Measurements from ENCODE around the gene LPGAT1. TPM values are rescaled to one million over a fixed set of nuclear protein-coding genes. Genes with fewer than 3 reads are reported as not detected.
A peak's percentile ranks its signal among the peaks of the same experiment; 100 is the strongest.

LPGAT1 gene
- total and polyA plus RNA-seq, 2 donors (not counting 3 experiments of a cell fraction or from before 2014, with no cell fraction given): 6.1 to 46.0 TPM

DNA sequence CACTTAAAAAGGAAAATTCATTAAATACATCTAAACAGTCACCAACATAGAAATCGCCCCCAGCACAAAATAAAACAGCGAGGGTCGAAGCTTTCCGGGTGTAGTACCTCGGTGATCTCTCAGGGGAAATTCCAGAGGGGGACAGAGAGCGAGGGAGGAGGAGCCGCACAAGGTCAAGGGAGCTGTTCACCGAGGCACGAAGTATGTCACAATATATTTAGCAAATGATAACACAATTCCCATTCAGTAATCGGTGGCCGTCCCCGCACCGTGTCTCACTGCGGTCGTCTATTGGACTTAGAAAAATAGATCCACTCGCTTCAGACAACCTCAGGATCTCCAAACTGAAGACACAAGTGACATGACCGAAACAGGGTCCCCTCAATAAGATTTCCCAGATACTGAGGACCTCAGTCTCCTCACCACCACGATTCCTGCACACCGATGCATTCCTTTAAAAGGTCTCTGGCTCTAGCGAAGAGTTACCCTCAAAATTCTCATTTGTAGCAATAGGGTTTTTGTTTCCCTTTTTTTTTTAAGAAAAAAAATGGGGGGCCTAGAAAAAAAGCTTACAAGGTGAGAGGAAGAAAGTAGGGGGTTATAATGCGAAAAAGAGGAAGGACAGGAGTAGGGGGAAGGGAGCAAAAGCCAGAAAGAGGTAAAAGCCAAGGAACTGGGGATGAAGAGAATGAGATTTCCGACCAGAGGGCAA is 1.1 kb downstream of the LPGAT1 start:
- Histone ChIP-seq H3K4me1 (ENCODE audit: control insufficient read depth, extremely low read depth, insufficient read depth, low read length) (peaks cover 7% of the 10 kb centered on the region), H3K27me3 (ENCODE audit: control insufficient read depth in 2 of 2, insufficient read depth in 2 of 2, low read length in 2 of 2) (no peaks in the 10 kb centered on the region), H3K9ac (replicated peaks; ENCODE audit: extremely low read depth, insufficient read depth, low read length) (peak overlapping the region; percentile 81), H3K4me2 (ENCODE audit: insufficient read depth, low read length) (peak overlapping the region; percentile 57), H2AFZ (ENCODE audit: low read depth, low read length) (peak overlapping the region; percentile 94), H3K79me2 (ENCODE audit: control insufficient read depth, insufficient read depth, low read length) (peaks cover 7% of the 10 kb centered on the region), H3K36me3 (ENCODE audit: control insufficient read depth in 2 of 2, extremely low read depth in 1 of 2, insufficient read depth in 2 of 2, low read length in 2 of 2) (no peaks in the 10 kb centered on the region), H3K4me3 (replicated peaks in 1 of 3; ENCODE audit: insufficient read depth in 1 of 3, low read depth in 1 of 3, low read length in 3 of 3) (peak overlapping the region; percentile 52 to 82 (median 74)), H3K9me3 (replicated peaks; ENCODE audit: control insufficient read depth, insufficient read depth, low read length) (no peaks in the 10 kb centered on the region), H3K9me1 (replicated peaks; ENCODE audit: control insufficient read depth, extremely low read depth, insufficient read depth, low read length) (no peaks in the 10 kb centered on the region), H4K20me1 (replicated peaks; ENCODE audit: control insufficient read depth, extremely low read depth, insufficient read depth, low read length) (no peaks in the 10 kb centered on the region), H3K27ac (ENCODE audit: insufficient read depth, low read depth, low read length) (no peak overlapping the region)
- TF ChIP-seq, protein P1, sequence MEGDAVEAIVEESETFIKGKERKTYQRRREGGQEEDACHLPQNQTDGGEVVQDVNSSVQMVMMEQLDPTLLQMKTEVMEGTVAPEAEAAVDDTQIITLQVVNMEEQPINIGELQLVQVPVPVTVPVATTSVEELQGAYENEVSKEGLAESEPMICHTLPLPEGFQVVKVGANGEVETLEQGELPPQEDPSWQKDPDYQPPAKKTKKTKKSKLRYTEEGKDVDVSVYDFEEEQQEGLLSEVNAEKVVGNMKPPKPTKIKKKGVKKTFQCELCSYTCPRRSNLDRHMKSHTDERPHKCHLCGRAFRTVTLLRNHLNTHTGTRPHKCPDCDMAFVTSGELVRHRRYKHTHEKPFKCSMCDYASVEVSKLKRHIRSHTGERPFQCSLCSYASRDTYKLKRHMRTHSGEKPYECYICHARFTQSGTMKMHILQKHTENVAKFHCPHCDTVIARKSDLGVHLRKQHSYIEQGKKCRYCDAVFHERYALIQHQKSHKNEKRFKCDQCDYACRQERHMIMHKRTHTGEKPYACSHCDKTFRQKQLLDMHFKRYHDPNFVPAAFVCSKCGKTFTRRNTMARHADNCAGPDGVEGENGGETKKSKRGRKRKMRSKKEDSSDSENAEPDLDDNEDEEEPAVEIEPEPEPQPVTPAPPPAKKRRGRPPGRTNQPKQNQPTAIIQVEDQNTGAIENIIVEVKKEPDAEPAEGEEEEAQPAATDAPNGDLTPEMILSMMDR (IDR thresholded peaks at IDR 0.05; ENCODE audit: extremely low read depth in 1 of 2, insufficient read depth in 1 of 2, low read depth in 1 of 2, low read length in 2 of 2): no peak
- TF ChIP-seq POLR2AphosphoS5 (IDR thresholded peaks at IDR 0.05; ENCODE audit: insufficient read depth, low read depth, low read length) (no peak), GATA2 (IDR thresholded peaks at IDR 0.05; ENCODE audit: insufficient read depth, insufficient read length, low read depth, low read length) (no peak), POLR2A (IDR thresholded peaks at IDR 0.05; ENCODE audit: low read depth, low read length) (no peak)
- ChIA-PET POLR2A (interaction anchor here (0.7 kb wide), 1 partner anchor 85 kb away, joined by 5 read pairs; no protein-coding TSS in a partner anchor), CTCF (interaction anchor here (0.9 to 2.1 kb wide), 3 partner anchors 131 to 626 kb away, joined by 3 to 14 read pairs (median 4); partner anchors contain the start of genes DTL and INTS7)
- TSS peak; percentile 29 for BruUV-seq (replicated peaks)
- intact Hi-C loops (cut with micrococcal nuclease) (loop anchor here (1.0 to 5.0 kb wide), 5 partner anchors 108 to 252 kb away; partner anchors contain the start of genes DTL, INTS7 and SLC30A1), dilution Hi-C loops (cut with MboI; ENCODE audit: extremely low pct_ligation_motif_present, low sequenced_read_pairs) (no loop called here)
- no peak for FAIRE-seq
- no peak for DNase-seq (ENCODE audit: low read depth, low spot score)
